Thoracic aorta (tissue), 2 donors: Measurements from ENCODE around the gene ADAM10. TPM values are rescaled to one million over a fixed set of nuclear protein-coding genes. Genes with fewer than 3 reads are reported as not detected.

ENCODE experiments used
- ATAC-seq: fragments of 150-250 bp; one replicate; pipeline ENCODE4 v1.8.0; 2017; ENCODE audit warnings: low read depth; ENCODE audit not compliant: insufficient number of reproducible peaks, low FRiP score
- DNase-seq: peaks from one replicate; pipeline ENCODE4 v3.0.0-alpha.2; 2020; ENCODE audit warnings: low spot score
- H3K27ac ChIP-seq, 2 donors: fragments of 200-600 bp; sonication (generic); 1 replicate in 1 of 2; 2 replicates in 1 of 2; pipeline ENCODE4 v1.5.1; 2016; ENCODE audit warnings: mild to moderate bottlenecking in 2 of 2, moderate library complexity in 2 of 2
- H3K27me3 ChIP-seq: fragments of 200-600 bp; sonication (generic); replicated peaks from 2 replicates; pipeline ENCODE4 v1.6.0; 2016; ENCODE audit warnings: mild to moderate bottlenecking; ENCODE audit not compliant: insufficient read depth
- H3K36me3 ChIP-seq: fragments of 200-600 bp; sonication (generic); one replicate; pipeline ENCODE4 v1.5.1; 2016
- H3K4me1 ChIP-seq, 2 donors: fragments of 200-600 bp; sonication (generic); 1 replicate in 1 of 2; 2 replicates in 1 of 2; pipeline versions ENCODE4 v1.5.1 to v1.6.0; 2016; ENCODE audit warnings: low read depth in 2 of 2, mild to moderate bottlenecking in 1 of 2; ENCODE audit not compliant: control insufficient read depth in 1 of 2
- H3K4me3 ChIP-seq: fragments of 200-600 bp; sonication (generic); 2 replicates; pipeline ENCODE4 v1.5.1; 2016; ENCODE audit warnings: mild to moderate bottlenecking
- H3K9me3 ChIP-seq: fragments of 200-600 bp; sonication (generic); 2 replicates; pipeline ENCODE4 v1.5.1; 2016
- CTCF ChIP-seq: fragments of 200-600 bp; sonication (generic); IDR thresholded peaks from one replicate; pipeline ENCODE4 v1.5.1; 2019; ENCODE audit warnings: antibody characterized with exemption
- total RNA-seq, 2 donors: library from RNA; depleted of rRNA; stranded (reverse); fragments of >200 nt; gene quantifications; one replicate each; pipeline versions ENCODE4 v1.1.0 to v1.2.3, GENCODE V29; 2016

The ADAM10 gene
- total RNA-seq, 2 donors from 2014 or later, result 41.2 to 63.1 TPM

GRCh38 chr15:58707397-58707796 lies 42.1 kb downstream of the ADAM10 start:
- Histone ChIP-seq H3K4me3 (no peak overlapping the region), H3K27ac (no peak overlapping the region), H3K27me3 (no peaks in the 10 kb centered on the region), H3K4me1 (no peaks in the 10 kb centered on the region), H3K9me3 (no peaks in the 10 kb centered on the region), H3K36me3 (no peaks in the 10 kb centered on the region)
- no peak for TF ChIP-seq CTCF
- ATAC-seq, result no peak
- no peak for DNase-seq

GRCh38 chr15:58705105-58705504 lies 44.4 kb downstream of the ADAM10 start:
- TF ChIP-seq CTCF, result no peak
- Histone ChIP-seq H3K27me3 (no peaks in the 10 kb centered on the region), H3K4me1 (no peaks in the 10 kb centered on the region), H3K4me3 (no peak overlapping the region), H3K27ac (no peak overlapping the region), H3K9me3 (no peaks in the 10 kb centered on the region), H3K36me3 (no peaks in the 10 kb centered on the region)
- ATAC-seq (no peak), DNase-seq (no peak)

- ATAC-seq (no peak), DNase-seq (no peak)
- Histone ChIP-seq H3K36me3 (no peaks in the 10 kb centered on the region), H3K27me3 (no peaks in the 10 kb centered on the region), H3K9me3 (no peaks in the 10 kb centered on the region), H3K4me1 (no peaks in the 10 kb centered on the region), H3K27ac (no peak overlapping the region), H3K4me3 (no peak overlapping the region)
- no peak for TF ChIP-seq CTCF
These were observed 45.2 kb downstream of the ADAM10 start for GRCh38 chr15:58704155-58704865.

- DNase-seq, result no peak
- no peak for TF ChIP-seq CTCF
- peaks cover 6% of the 10 kb centered on the region for H3K9me3 ChIP-seq
- H3K36me3 ChIP-seq, result no peaks in the 10 kb centered on the region
- H3K27ac ChIP-seq, result no peak overlapping the region
- no peak for ATAC-seq
- H3K4me3 ChIP-seq, result no peak overlapping the region
- no peaks in the 10 kb centered on the region for H3K4me1 ChIP-seq
- no peaks in the 10 kb centered on the region for H3K27me3 ChIP-seq
These were observed 45.9 kb downstream of the ADAM10 start for GRCh38 chr15:58703610-58704009.

GRCh38 chr15:58702233-58702632 lies 47.3 kb downstream of the ADAM10 start:
- H3K27ac ChIP-seq, result no peak overlapping the region
- no peaks in the 10 kb centered on the region for H3K27me3 ChIP-seq
- H3K9me3 ChIP-seq, result peaks cover 6% of the 10 kb centered on the region
- DNase-seq (no peak), ATAC-seq (no peak)
- no peak for TF ChIP-seq CTCF
- no peaks in the 10 kb centered on the region for H3K36me3 ChIP-seq
- no peak overlapping the region for H3K4me3 ChIP-seq
- no peaks in the 10 kb centered on the region for H3K4me1 ChIP-seq
